ENCODE measurements around the gene RESF1. TPM values are rescaled to one million over a fixed set of nuclear protein-coding genes. Genes with fewer than 3 reads are reported as not detected.

Gene RESF1
- total RNA-seq, 1 experiment from 2014 or later, result 33.8 TPM

GRCh38 chr12:31950492-31950891, 8.7 kb upstream of the RESF1 start:
- DNase-seq, result no peak
- H4K20me1 ChIP-seq (ENCODE audit: insufficient read depth), result no peaks in the 10 kb centered on the region
- H3K36me3 ChIP-seq (ENCODE audit: low read depth), result no peaks in the 10 kb centered on the region
- no peaks in the 10 kb centered on the region for H3F3A ChIP-seq (ENCODE audit: insufficient read depth, low read depth)
- CTCF ChIA-PET, result no interaction called here
- no peaks in the 10 kb centered on the region for H3K27me3 ChIP-seq (ENCODE audit: insufficient read depth, low read depth)
- H3K4me2 ChIP-seq, result no peak overlapping the region
- H3K9me2 ChIP-seq (ENCODE audit: insufficient read depth), result no peaks in the 10 kb centered on the region
- intact Hi-C loops (cut with micrococcal nuclease; ENCODE audit: unreplicated experiment), result no loop called here
- H3K27ac ChIP-seq, result no peak overlapping the region
- no peak for TF ChIP-seq CTCF (conservative IDR thresholded peaks at IDR 0.05)
- no peak for TF ChIP-seq EZH2 (IDR thresholded peaks at IDR 0.05; ENCODE audit: low read depth)
- no peak overlapping the region for H2AFZ ChIP-seq
- no peak overlapping the region for H3K4me3 ChIP-seq
- BruUV-seq (replicated peaks), result no TSS peak
- H3K4me1 ChIP-seq (replicated peaks; ENCODE audit: insufficient read depth), result peaks cover 7% of the 10 kb centered on the region; the same call in 1 of the 2 replicates
- no peaks in the 10 kb centered on the region for H3K79me2 ChIP-seq (ENCODE audit: low read depth)
- POLR2A ChIA-PET (ENCODE audit: unreplicated experiment), result no interaction called here
- H3K9me3 ChIP-seq (ENCODE audit: insufficient read depth, low read depth), result peaks cover 12% of the 10 kb centered on the region; the same call in 1 of the 2 replicates

- DNase-seq, result no peak
- H3K9me2 ChIP-seq (ENCODE audit: insufficient read depth), result no peaks in the 10 kb centered on the region
- intact Hi-C loops (cut with micrococcal nuclease; ENCODE audit: unreplicated experiment), result no loop called here
- H2AFZ ChIP-seq, result no peak overlapping the region
- H3K36me3 ChIP-seq (ENCODE audit: low read depth), result no peaks in the 10 kb centered on the region
- no peak for TF ChIP-seq CTCF (conservative IDR thresholded peaks at IDR 0.05)
- no peak for TF ChIP-seq EZH2 (IDR thresholded peaks at IDR 0.05; ENCODE audit: low read depth)
- H4K20me1 ChIP-seq (ENCODE audit: insufficient read depth), result no peaks in the 10 kb centered on the region
- H3K79me2 ChIP-seq (ENCODE audit: low read depth), result no peaks in the 10 kb centered on the region
- no peak overlapping the region for H3K4me3 ChIP-seq
- BruUV-seq (replicated peaks), result no TSS peak
- H3K27ac ChIP-seq, result no peak overlapping the region
- ChIA-PET POLR2A (ENCODE audit: unreplicated experiment) (no interaction called here), CTCF (no interaction called here)
- H3K27me3 ChIP-seq (ENCODE audit: insufficient read depth, low read depth), result no peaks in the 10 kb centered on the region
- peaks cover 7% of the 10 kb centered on the region; the same call in 1 of the 2 replicates for H3K4me1 ChIP-seq (replicated peaks; ENCODE audit: insufficient read depth)
- no peaks in the 10 kb centered on the region for H3F3A ChIP-seq (ENCODE audit: insufficient read depth, low read depth)
- peaks cover 12% of the 10 kb centered on the region; the same call in 1 of the 2 replicates for H3K9me3 ChIP-seq (ENCODE audit: insufficient read depth, low read depth)
- no peak overlapping the region for H3K4me2 ChIP-seq
Measured at GRCh38 chr12:31951008-31951407, 8.2 kb upstream of the RESF1 start.

- Histone ChIP-seq H3K27me3 (ENCODE audit: insufficient read depth, low read depth) (no peaks in the 10 kb centered on the region), H4K20me1 (ENCODE audit: insufficient read depth) (no peaks in the 10 kb centered on the region), H3K4me2 (no peak overlapping the region), H2AFZ (no peak overlapping the region), H3K9me2 (ENCODE audit: insufficient read depth) (no peaks in the 10 kb centered on the region), H3K36me3 (ENCODE audit: low read depth) (no peaks in the 10 kb centered on the region), H3K4me3 (no peak overlapping the region), H3K4me1 (replicated peaks; ENCODE audit: insufficient read depth) (peaks cover 7% of the 10 kb centered on the region; the same call in 1 of the 2 replicates), H3K9me3 (ENCODE audit: insufficient read depth, low read depth) (peaks cover 12% of the 10 kb centered on the region; the same call in 1 of the 2 replicates), H3K79me2 (ENCODE audit: low read depth) (no peaks in the 10 kb centered on the region), H3F3A (ENCODE audit: insufficient read depth, low read depth) (no peaks in the 10 kb centered on the region), H3K27ac (no peak overlapping the region)
- no peak for DNase-seq
- intact Hi-C loops (cut with micrococcal nuclease; ENCODE audit: unreplicated experiment), result no loop called here
- ChIA-PET POLR2A (ENCODE audit: unreplicated experiment) (no interaction called here), CTCF (no interaction called here)
- no TSS peak for BruUV-seq (replicated peaks)
- TF ChIP-seq CTCF (conservative IDR thresholded peaks at IDR 0.05) (no peak), EZH2 (IDR thresholded peaks at IDR 0.05; ENCODE audit: low read depth) (no peak)
Measured at GRCh38 chr12:31951939-31952338, 7.3 kb upstream of the RESF1 start.
